ENCODE data around the gene TSNAX.
"Not testable (repeated sequence)": the region's sequence is repeated elsewhere in the genome, so short reads cannot be mapped to it uniquely, and the experiment has no call there.

The TSNAX gene

DNA sequence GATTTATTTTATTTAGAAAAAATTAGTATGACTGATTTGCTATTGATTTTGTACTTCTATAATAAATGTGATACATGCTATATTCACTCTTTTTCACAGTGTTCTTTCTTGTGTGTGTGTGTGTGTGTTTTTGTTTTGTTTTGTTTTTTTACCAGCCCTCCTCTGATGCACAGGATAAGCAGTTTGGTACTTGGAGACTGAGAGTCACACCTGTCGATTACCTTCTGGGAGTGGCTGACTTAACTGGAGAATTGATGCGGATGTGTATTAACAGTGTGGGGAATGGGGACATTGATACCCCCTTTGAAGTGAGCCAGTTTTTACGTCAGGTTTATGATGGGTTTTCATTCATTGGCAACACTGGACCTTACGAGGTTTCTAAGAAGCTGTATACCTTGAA lies 35.9 kb downstream of the TSNAX start:
- TF ChIP-seq CTCF (conservative IDR thresholded peaks at IDR 0.05) = no peak
- TF ChIP-seq ZFX (IDR thresholded peaks at IDR 0.05) = no peak
- no peak overlapping the region for H3K27ac ChIP-seq

DNA sequence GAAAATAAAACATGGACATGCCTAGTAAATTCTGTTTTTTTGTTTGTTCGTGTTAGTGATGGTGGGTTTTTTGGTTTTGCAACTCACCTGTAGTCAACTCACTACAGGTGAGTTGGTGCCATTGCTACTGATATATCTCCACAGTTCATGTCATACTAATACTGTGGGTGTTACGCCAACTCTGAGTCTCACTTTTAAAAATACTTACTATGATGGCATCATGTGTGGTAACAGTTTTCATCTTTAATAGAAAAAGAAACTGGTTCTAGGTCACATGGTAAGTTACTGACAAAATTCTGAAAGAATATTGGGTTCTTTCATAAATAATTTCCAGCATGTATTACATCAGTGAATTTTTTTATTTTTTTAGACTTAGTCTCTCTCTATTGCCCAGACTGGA lies 38.0 kb downstream of the TSNAX start:
- TF ChIP-seq CTCF (conservative IDR thresholded peaks at IDR 0.05) = no peak
- TF ChIP-seq ZFX (IDR thresholded peaks at IDR 0.05) = no peak

GRCh38 chr1:231570262-231570661 lies 41.8 kb downstream of the TSNAX start:
- H3K27ac ChIP-seq = not testable (repeated sequence)

More for the DNA sequence above, 38.0 kb downstream of the TSNAX start:
- H3K27ac ChIP-seq = no peak overlapping the region

DNA sequence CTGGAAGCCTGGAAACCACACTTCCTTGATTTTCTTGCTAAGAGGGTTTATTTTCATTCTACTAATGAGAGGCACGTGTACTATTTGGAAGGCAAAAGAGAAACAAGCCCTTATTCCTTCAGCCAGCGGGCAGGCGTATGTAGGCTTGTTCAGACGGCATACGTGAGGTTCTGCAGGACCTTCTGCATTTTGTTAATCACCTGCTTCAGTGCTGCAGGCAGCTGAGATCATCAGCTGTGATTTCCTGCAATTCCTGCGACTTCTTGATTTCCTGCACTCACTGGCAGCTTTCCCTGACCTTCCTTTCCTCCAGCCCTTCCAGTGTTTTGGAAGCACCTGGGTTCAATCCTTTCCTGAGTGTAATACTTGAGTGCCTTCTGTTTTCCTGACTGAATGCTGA lies 43.4 kb downstream of the TSNAX start:
- H3K27ac ChIP-seq = no peak overlapping the region
- TF ChIP-seq ZFX (IDR thresholded peaks at IDR 0.05) (no peak), CTCF (conservative IDR thresholded peaks at IDR 0.05) (no peak)

GRCh38 chr1:231575472-231575871 lies 47.0 kb downstream of the TSNAX start:
- no peak overlapping the region for H3K27ac ChIP-seq
- TF ChIP-seq ZFX (IDR thresholded peaks at IDR 0.05) (no peak), CTCF (conservative IDR thresholded peaks at IDR 0.05) (no peak)

DNA sequence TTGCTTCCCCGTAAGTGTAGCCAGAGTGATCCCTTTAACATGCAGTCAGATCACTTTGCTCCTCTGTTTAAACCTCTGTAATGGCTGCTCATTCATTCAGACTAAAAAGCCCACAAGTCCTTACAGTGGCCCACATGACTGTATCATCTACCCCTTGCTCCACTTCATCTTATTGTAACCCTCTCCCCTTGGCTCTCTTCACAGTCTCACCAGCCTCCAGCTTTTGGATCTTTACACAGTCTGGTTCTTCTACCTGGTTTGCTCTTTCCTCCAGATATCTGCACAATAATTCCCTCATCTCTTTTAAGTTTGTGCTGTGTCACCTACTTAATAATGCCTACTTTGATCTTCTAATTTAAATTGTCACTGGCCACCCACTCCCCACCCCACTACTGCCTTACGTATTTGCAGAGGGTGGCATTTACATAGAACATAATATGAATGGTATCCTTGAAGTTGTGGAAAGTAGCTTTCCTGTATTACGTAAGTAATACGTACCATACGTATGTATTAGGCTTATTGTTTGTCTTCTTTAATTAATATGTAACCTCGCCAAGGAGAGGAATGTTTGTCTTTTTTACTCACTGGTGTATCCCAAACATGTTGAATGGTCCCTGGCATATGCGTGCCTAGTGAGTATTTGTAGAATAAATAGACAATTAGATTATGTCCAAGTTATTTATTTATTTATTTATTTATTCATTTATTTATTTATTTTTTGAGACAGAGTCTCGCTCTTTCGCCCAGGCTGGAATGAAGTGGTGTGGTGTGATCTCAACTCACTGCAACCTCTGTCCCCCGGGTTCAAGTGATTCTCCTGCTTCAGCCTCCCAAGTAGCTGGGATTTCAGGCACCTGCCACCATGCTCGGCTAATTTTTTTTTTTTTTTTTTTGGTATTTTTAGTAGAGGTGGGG lies 48.6 kb downstream of the TSNAX start:
- H3K27ac ChIP-seq = no peak overlapping the region
- TF ChIP-seq ZFX (IDR thresholded peaks at IDR 0.05) (no peak), CTCF (conservative IDR thresholded peaks at IDR 0.05) (no peak)

- no peak for TF ChIP-seq CTCF (conservative IDR thresholded peaks at IDR 0.05)
- no peak for TF ChIP-seq ZFX (IDR thresholded peaks at IDR 0.05)
- H3K27ac ChIP-seq = no peak overlapping the region
Observed at GRCh38 chr1:231580874-231581273, 52.4 kb downstream of the TSNAX start.

DNA sequence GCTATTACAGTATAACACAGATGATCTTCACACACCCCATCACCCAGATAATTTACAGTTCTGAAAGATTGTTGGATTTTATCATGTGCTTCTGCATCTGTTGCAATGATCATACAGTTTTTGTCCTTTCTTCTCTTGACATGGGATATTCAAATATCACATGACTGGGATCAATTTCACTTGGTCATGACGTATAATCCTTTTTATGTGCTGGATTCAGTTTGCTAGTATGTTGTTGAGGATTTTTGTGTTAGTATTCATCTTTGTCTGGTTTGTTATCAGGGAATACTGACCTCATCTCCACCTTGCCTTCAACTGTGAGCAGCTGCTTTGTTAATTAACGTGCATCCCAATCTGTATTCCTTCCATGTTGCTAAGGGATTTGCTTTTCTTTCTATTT lies 53.4 kb downstream of the TSNAX start:
- TF ChIP-seq ZFX (IDR thresholded peaks at IDR 0.05) = no peak
- no peak for TF ChIP-seq CTCF (conservative IDR thresholded peaks at IDR 0.05)
- H3K27ac ChIP-seq = no peak overlapping the region
